HUDEP-2 (cell line): ENCODE results near the gene DRAXIN.

Experiments used
- DNase-seq, 76 experiments: peaks; one replicate each; lab custom pipeline; 2025; ENCODE audit not compliant: unreplicated experiment in 76 of 76; lab: John Stamatoyannopoulos, UW

The DRAXIN gene

GRCh38 chr1:11691302-11691914, at the start of gene DRAXIN:
Gene DRAXIN (plus strand): TSS chr1:11691710. CDS start chr1:11706259, 14,549 bp downstream.
- DNase-seq, result no peak

GRCh38 chr1:11641776-11642305, 49.7 kb upstream of the DRAXIN start:
- no peak for DNase-seq

- peak in 49 of 76 experiments; percentile 3 to 65 (median 33) for DNase-seq
These were observed 49.0 kb upstream of the DRAXIN start for GRCh38 chr1:11642418-11643017.

- no peak for DNase-seq
These were observed 47.7 kb upstream of the DRAXIN start for GRCh38 chr1:11643782-11644181.

GRCh38 chr1:11645270-11645669, 46.2 kb upstream of the DRAXIN start:
- DNase-seq, result no peak

- peak in 68 of 76 experiments; percentile 7 to 83 (median 63) for DNase-seq
These were observed 45.7 kb upstream of the DRAXIN start for GRCh38 chr1:11645670-11646265.

GRCh38 chr1:11646317-11646716, 45.2 kb upstream of the DRAXIN start:
- DNase-seq, result no peak

- DNase-seq, result no peak
These were observed 44.2 kb upstream of the DRAXIN start for GRCh38 chr1:11647333-11647732.

- DNase-seq, result no peak
These were observed 43.5 kb upstream of the DRAXIN start for GRCh38 chr1:11648039-11648438.

GRCh38 chr1:11648732-11649158, 42.8 kb upstream of the DRAXIN start:
- peak in 24 of 76 experiments; percentile 3 to 40 (median 16) for DNase-seq

GRCh38 chr1:11649237-11649623, 42.3 kb upstream of the DRAXIN start:
- no peak for DNase-seq

GRCh38 chr1:11649624-11650330, 41.7 kb upstream of the DRAXIN start:
- no peak for DNase-seq

GRCh38 chr1:11650331-11650991, 41.0 kb upstream of the DRAXIN start:
- peak in 62 of 76 experiments; percentile 15 to 82 (median 54) for DNase-seq

- no peak for DNase-seq
These were observed 40.5 kb upstream of the DRAXIN start for GRCh38 chr1:11651017-11651416.

- DNase-seq, result no peak
These were observed 39.2 kb upstream of the DRAXIN start for GRCh38 chr1:11652203-11652780.

GRCh38 chr1:11653101-11653860, 38.2 kb upstream of the DRAXIN start:
- DNase-seq, result no peak

GRCh38 chr1:11653861-11654136, 37.7 kb upstream of the DRAXIN start:
- DNase-seq, result no peak

GRCh38 chr1:11654137-11654938, 37.2 kb upstream of the DRAXIN start, which contains the start of the genes FBXO2 and FBXO44:
Gene FBXO2 (minus strand): TSS chr1:11654429. CDS start chr1:11654340, 89 bp downstream.
Gene FBXO44 (plus strand): TSS chr1:11654877. CDS start chr1:11655836, 959 bp downstream.
- DNase-seq, result peak in 1 of 76 experiments; percentile 5
